T-cell (primary cell): ENCODE measurements around the gene BNIP1. TPM values are rescaled to one million over a fixed set of nuclear protein-coding genes. Genes with fewer than 3 reads are reported as not detected.

Experiments
- ATAC-seq, 4 experiments: fragments of 200-7000 bp in 3 of 4; fragments of 150-1000 bp in 1 of 4; cut with Tn5 transposase; replicated peaks in 1 of 4; 1 replicate in 3 of 4; 2 replicates in 1 of 4; pipeline ENCODE4 v1.10.0; 2021; ENCODE audit warnings: moderate library complexity in 3 of 4, mild to moderate bottlenecking in 2 of 4, moderate number of reproducible peaks in 1 of 4
- CTCF ChIA-PET, 2 donors: fragments of 300-600 bp; sonication (Branson Sonifier 250); formaldehyde crosslinking; loops; one replicate each; lab custom pipeline; 2022; ENCODE audit warnings: antibody characterized with exemption in 2 of 2; lab: Charles Lee
- POLR2A ChIA-PET, 2 donors: fragments of 300-600 bp; sonication (Branson Sonifier 250); formaldehyde crosslinking; loops; one replicate each; lab custom pipeline; 2022; ENCODE audit warnings: antibody characterized with exemption in 2 of 2; lab: Charles Lee
- DNase-seq, 35 experiments: peaks; one replicate each; pipeline versions ENCODE4 v3.0.0 to v3.0.0-alpha.2; 2013 to 2023
- H3K27ac ChIP-seq: one replicate; pipeline ENCODE4 v1.5.1; 2013; ENCODE audit warnings: low read length
- H3K27me3 ChIP-seq, 2 experiments: replicated peaks in 1 of 2; 1 replicate in 1 of 2; 2 replicates in 1 of 2; pipeline versions ENCODE4 v1.6.1 to v1.7.0; 2013; ENCODE audit warnings: low read length in 1 of 2, mixed read lengths in 1 of 2; ENCODE audit not compliant: control insufficient read depth in 2 of 2, insufficient read depth in 2 of 2; ENCODE audit errors: extremely low read depth in 1 of 2
- H3K36me3 ChIP-seq, 2 donors: 1 replicate in 1 of 2; 2 replicates in 1 of 2; pipeline versions ENCODE4 v1.6.1 to v1.7.0; 2013; ENCODE audit warnings: low read length in 1 of 2; ENCODE audit not compliant: control insufficient read depth in 2 of 2, insufficient read depth in 1 of 2; ENCODE audit errors: extremely low read depth in 1 of 2
- H3K4me1 ChIP-seq, 2 experiments: 1 replicate in 1 of 2; 2 replicates in 1 of 2; pipeline versions ENCODE4 v1.6.1 to v1.7.0; 2013; ENCODE audit warnings: low read length in 2 of 2, mixed read lengths in 1 of 2; ENCODE audit not compliant: insufficient read depth in 2 of 2, control insufficient read depth in 1 of 2; ENCODE audit errors: extremely low read depth in 1 of 2
- H3K4me3 ChIP-seq, 2 donors: 1 replicate in 1 of 2; 2 replicates in 1 of 2; pipeline versions ENCODE4 v1.5.1 to v1.7.0; 2013; ENCODE audit warnings: mild to moderate bottlenecking in 2 of 2, low read length in 1 of 2, moderate library complexity in 1 of 2; ENCODE audit not compliant: control insufficient read depth in 1 of 2; ENCODE audit errors: extremely low read depth in 1 of 2
- H3K9me3 ChIP-seq: 2 replicates; pipeline ENCODE4 v1.7.0; 2013
- H3K27ac Mint-ChIP-seq, 2 donors: one replicate each; pipeline ENCODE4 v1.8.0; 2020 to 2021; ENCODE audit warnings: mild to moderate bottlenecking in 2 of 2, mixed read lengths in 2 of 2
- H3K27me3 Mint-ChIP-seq, 2 donors: one replicate each; pipeline ENCODE4 v1.8.0; 2021 to 2022; ENCODE audit warnings: mixed read lengths in 2 of 2
- H3K36me3 Mint-ChIP-seq: one replicate; pipeline ENCODE4 v1.8.0; 2021; ENCODE audit warnings: mixed read lengths
- H3K4me1 Mint-ChIP-seq, 3 donors: one replicate each; pipeline ENCODE4 v1.8.0; 2020 to 2022; ENCODE audit warnings: mixed read lengths in 3 of 3, mild to moderate bottlenecking in 1 of 3
- H3K4me3 Mint-ChIP-seq, 3 donors: one replicate each; pipeline ENCODE4 v1.8.0; 2020 to 2022; ENCODE audit warnings: mild to moderate bottlenecking in 3 of 3, mixed read lengths in 3 of 3, moderate library complexity in 3 of 3
- H3K9me3 Mint-ChIP-seq, 3 donors: one replicate each; pipeline ENCODE4 v1.8.0; 2020 to 2022; ENCODE audit warnings: mixed read lengths in 3 of 3
- WGBS: methylation state at CpG from one replicate; pipeline ENCODE4 v1.1.5; 2013; ENCODE audit warnings: missing lambda C conversion rate; ENCODE audit not compliant: insufficient coverage; 5-methylcytosine and 5-hydroxymethylcytosine counted together
- total RNA-seq, 35 experiments: library from RNA in 6 of 35; stranded (reverse) in 6 of 35; fragments of 120-200 nt in 1 of 35; gene quantifications; one replicate each; pipeline versions ENCODE4 v1.2.1 to v1.2.4 and lab custom pipeline; 2013 to 2026

Gene BNIP1
- total RNA-seq, 5 donors from 2014 or later (not counting 1 experiment from before 2014, with no cell fraction given): 7.0 to 27.1 (median 9.4) TPM

- Mint-ChIP-seq H3K27ac (no peak overlapping the region), H3K27me3 (peaks cover 48 to 54% of the 10 kb centered on the region in 2 donors), H3K36me3 (no peaks in the 10 kb centered on the region), H3K9me3 (peaks cover 0 to 5% (median 4%) of the 10 kb centered on the region in 3 donors), H3K4me3 (no peak overlapping the region), H3K4me1 (no peaks in the 10 kb centered on the region)
- no peak for ATAC-seq
- ChIA-PET POLR2A (no interaction called here), CTCF (no interaction called here)
- Histone ChIP-seq H3K4me3 (no peak overlapping the region), H3K36me3 (no peaks in the 10 kb centered on the region), H3K27me3 (peaks cover 0 to 31% of the 10 kb centered on the region in 2 experiments), H3K27ac (no peak overlapping the region), H3K4me1 (no peaks in the 10 kb centered on the region), H3K9me3 (no peaks in the 10 kb centered on the region)
- 98% methylated on average over 5 of the region's 7 CpGs for WGBS
- DNase-seq: peak in 1 of 35 experiments; percentile 8
Measured at GRCh38 chr5:173208296-173208695, 64.0 kb downstream of the BNIP1 start.

- peak in 1 of 35 experiments; percentile 17 for DNase-seq
- CTCF ChIA-PET: no interaction called here
- Mint-ChIP-seq H3K4me3 (no peak overlapping the region), H3K9me3 (peaks cover 0 to 5% (median 4%) of the 10 kb centered on the region in 3 donors), H3K36me3 (no peaks in the 10 kb centered on the region), H3K27me3 (peaks cover 33 to 49% of the 10 kb centered on the region in 2 donors), H3K4me1 (no peaks in the 10 kb centered on the region), H3K27ac (no peak overlapping the region)
- WGBS: 87% methylated on average over 5 of the region's 8 CpGs
- no peak for ATAC-seq
- H3K27me3 ChIP-seq: peaks cover 0 to 26% of the 10 kb centered on the region in 2 experiments
- no peaks in the 10 kb centered on the region for H3K36me3 ChIP-seq
- H3K27ac ChIP-seq: no peak overlapping the region
- H3K4me1 ChIP-seq: no peaks in the 10 kb centered on the region
- no peaks in the 10 kb centered on the region for H3K9me3 ChIP-seq
- H3K4me3 ChIP-seq: no peak overlapping the region
- POLR2A ChIA-PET: no interaction called here
Measured at GRCh38 chr5:173210877-173211276, 66.5 kb downstream of the BNIP1 start.

- DNase-seq: no peak
- Histone ChIP-seq H3K4me3 (no peak overlapping the region), H3K4me1 (no peaks in the 10 kb centered on the region), H3K27ac (no peak overlapping the region), H3K27me3 (peaks cover 0 to 22% of the 10 kb centered on the region in 2 experiments), H3K9me3 (no peaks in the 10 kb centered on the region), H3K36me3 (no peaks in the 10 kb centered on the region)
- no peaks in the 10 kb centered on the region for H3K4me1 Mint-ChIP-seq
- POLR2A ChIA-PET: interaction anchor here in 1 of 2 donors (0.5 kb wide), 1 partner anchor 907 kb away, joined by 9 read pairs; no protein-coding TSS in a partner anchor
- peaks cover 0 to 5% (median 4%) of the 10 kb centered on the region in 3 donors for H3K9me3 Mint-ChIP-seq
- no peaks in the 10 kb centered on the region for H3K36me3 Mint-ChIP-seq
- H3K27ac Mint-ChIP-seq: no peak overlapping the region
- WGBS: 80% methylated on average over 5 of the region's 6 CpGs
- no peak for ATAC-seq
- H3K4me3 Mint-ChIP-seq: no peak overlapping the region
- peaks cover 36 to 49% of the 10 kb centered on the region in 2 donors for H3K27me3 Mint-ChIP-seq
- CTCF ChIA-PET: no interaction called here
Measured at GRCh38 chr5:173211284-173211683, 67.0 kb downstream of the BNIP1 start.

GRCh38 chr5:173213236-173213933 lies 69.1 kb downstream of the BNIP1 start:
- Mint-ChIP-seq H3K4me3 (no peak overlapping the region), H3K4me1 (no peaks in the 10 kb centered on the region), H3K9me3 (peaks cover 0 to 5% (median 4%) of the 10 kb centered on the region in 3 donors), H3K36me3 (no peaks in the 10 kb centered on the region), H3K27ac (no peak overlapping the region), H3K27me3 (peaks cover 38 to 44% of the 10 kb centered on the region in 2 donors)
- Histone ChIP-seq H3K4me3 (no peak overlapping the region), H3K27ac (no peak overlapping the region), H3K27me3 (peaks cover 0 to 20% of the 10 kb centered on the region in 2 experiments), H3K4me1 (no peaks in the 10 kb centered on the region), H3K36me3 (no peaks in the 10 kb centered on the region), H3K9me3 (no peaks in the 10 kb centered on the region)
- DNase-seq: peak in 1 of 35 experiments; percentile 18
- ChIA-PET POLR2A (no interaction called here), CTCF (no interaction called here)
- no peak for ATAC-seq
- 94% methylated on average over 33 of the region's 49 CpGs for WGBS

Other genes starting within 250 kb of the BNIP1 start
- 10 to 100 TPM; 13.7 to 16.4 (median 14.0) TPM for gene RPL26L1, start 185.1 kb upstream of the BNIP1 start, total RNA-seq
- gene ATP6V0E1, start 160.8 kb upstream of the BNIP1 start, total RNA-seq: 100 to 1,000 TPM in 4 of 5 donors, 10 to 100 TPM in 1; 81.6 to 156 (median 132) TPM
- gene CREBRF, start 88.2 kb upstream of the BNIP1 start, total RNA-seq: 10 to 100 TPM; 77.8 to 94.7 (median 89.7) TPM
- gene NKX2-5, start 90.7 kb downstream of the BNIP1 start, total RNA-seq: not detected
- 1 to 10 TPM in 2 of 5 donors, under 1 TPM in 1, not detected in 2; 0.47 to 1.2 (median 1.1) TPM for gene STC2, start 183.9 kb downstream of the BNIP1 start, total RNA-seq